ENCODE results near the gene LARP6. TPM values are rescaled to one million over a fixed set of nuclear protein-coding genes. Genes with fewer than 3 reads are reported as not detected.
"Not testable (repeated sequence)": the region's sequence is repeated elsewhere in the genome, so short reads cannot be mapped to it uniquely, and the experiment has no call there.

The LARP6 gene
- total and polyA plus RNA-seq, 2 donors from 2014 or later = 21.0 to 62.8 TPM

DNA sequence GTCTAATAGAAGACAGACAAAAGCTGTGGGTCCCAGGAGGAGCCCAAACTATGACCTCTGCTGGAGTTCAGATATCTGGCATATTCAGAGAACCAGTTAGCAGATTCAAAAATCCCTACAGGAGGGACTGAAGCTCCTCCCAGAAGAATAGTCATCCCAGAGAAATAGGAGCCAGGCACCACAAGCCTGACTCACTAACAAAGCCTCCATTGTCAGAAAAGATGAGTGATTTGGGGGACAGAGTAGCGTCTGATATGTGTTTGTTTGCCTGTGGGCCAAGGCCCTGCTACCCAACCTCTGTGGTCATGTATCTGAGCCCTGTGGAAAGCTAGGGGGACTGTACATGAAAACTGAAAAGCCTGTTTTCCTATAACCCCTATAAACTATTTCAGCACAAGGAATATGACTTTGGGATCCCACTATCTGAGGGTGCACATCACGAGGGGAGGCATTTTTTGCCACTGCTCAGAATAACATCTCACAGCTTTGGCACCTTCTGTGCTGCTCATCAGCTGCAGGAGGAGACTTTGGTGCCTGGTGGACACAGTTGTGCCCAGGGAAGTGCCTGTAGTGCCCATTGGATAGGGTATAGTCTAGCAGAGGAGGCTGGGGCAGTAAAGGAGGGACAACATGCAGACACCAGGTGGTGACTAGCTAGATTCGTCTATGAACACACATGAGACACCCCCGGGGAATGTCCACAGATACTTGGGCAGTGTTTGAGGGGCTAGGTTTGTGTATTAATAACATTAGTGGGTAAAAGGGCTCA is 9.7 kb upstream of the LARP6 start:
- intact Hi-C loops (cut with DNase I) = no loop called here
- FAIRE-seq = no peak
- Histone ChIP-seq H3K4me1 (ENCODE audit: control insufficient read depth in 2 of 3, insufficient read depth in 2 of 3, low read depth in 1 of 3, low read length in 3 of 3) (no peaks in the 10 kb centered on the region), H3K9me3 (ENCODE audit: control insufficient read depth in 2 of 3, insufficient read depth in 1 of 3, low read length in 3 of 3) (no peaks in the 10 kb centered on the region), H3K9ac (ENCODE audit: low read length in 3 of 3) (no peak overlapping the region), H3K4me3 (ENCODE audit: low read length in 3 of 3) (no peak overlapping the region), H3K36me3 (ENCODE audit: control insufficient read depth in 2 of 3, insufficient read depth in 3 of 3, low read length in 3 of 3) (no peaks in the 10 kb centered on the region), H3K27ac (ENCODE audit: low read depth in 2 of 2, low read length in 2 of 2) (no peak overlapping the region), H3K27me3 (ENCODE audit: control insufficient read depth, insufficient read depth, low read length) (no peaks in the 10 kb centered on the region)
- DNase-seq = no peak
- TF ChIP-seq, protein P1, sequence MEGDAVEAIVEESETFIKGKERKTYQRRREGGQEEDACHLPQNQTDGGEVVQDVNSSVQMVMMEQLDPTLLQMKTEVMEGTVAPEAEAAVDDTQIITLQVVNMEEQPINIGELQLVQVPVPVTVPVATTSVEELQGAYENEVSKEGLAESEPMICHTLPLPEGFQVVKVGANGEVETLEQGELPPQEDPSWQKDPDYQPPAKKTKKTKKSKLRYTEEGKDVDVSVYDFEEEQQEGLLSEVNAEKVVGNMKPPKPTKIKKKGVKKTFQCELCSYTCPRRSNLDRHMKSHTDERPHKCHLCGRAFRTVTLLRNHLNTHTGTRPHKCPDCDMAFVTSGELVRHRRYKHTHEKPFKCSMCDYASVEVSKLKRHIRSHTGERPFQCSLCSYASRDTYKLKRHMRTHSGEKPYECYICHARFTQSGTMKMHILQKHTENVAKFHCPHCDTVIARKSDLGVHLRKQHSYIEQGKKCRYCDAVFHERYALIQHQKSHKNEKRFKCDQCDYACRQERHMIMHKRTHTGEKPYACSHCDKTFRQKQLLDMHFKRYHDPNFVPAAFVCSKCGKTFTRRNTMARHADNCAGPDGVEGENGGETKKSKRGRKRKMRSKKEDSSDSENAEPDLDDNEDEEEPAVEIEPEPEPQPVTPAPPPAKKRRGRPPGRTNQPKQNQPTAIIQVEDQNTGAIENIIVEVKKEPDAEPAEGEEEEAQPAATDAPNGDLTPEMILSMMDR (IDR thresholded peaks at IDR 0.05; ENCODE audit: borderline replicate concordance, extremely low read depth, insufficient read depth) = no peak

GRCh38 chr15:70859998-70860397 is 6.0 kb upstream of the LARP6 start:
- intact Hi-C loops (cut with DNase I) = no loop called here
- Histone ChIP-seq H3K9ac (ENCODE audit: low read length in 3 of 3) (no peak overlapping the region), H3K4me3 (ENCODE audit: low read length in 3 of 3) (no peak overlapping the region), H3K27me3 (ENCODE audit: control insufficient read depth, insufficient read depth, low read length) (no peaks in the 10 kb centered on the region), H3K9me3 (ENCODE audit: control insufficient read depth in 2 of 3, insufficient read depth in 1 of 3, low read length in 3 of 3) (no peaks in the 10 kb centered on the region), H3K4me1 (ENCODE audit: control insufficient read depth in 2 of 3, insufficient read depth in 2 of 3, low read depth in 1 of 3, low read length in 3 of 3) (no peaks in the 10 kb centered on the region), H3K36me3 (ENCODE audit: control insufficient read depth in 2 of 3, insufficient read depth in 3 of 3, low read length in 3 of 3) (no peaks in the 10 kb centered on the region), H3K27ac (ENCODE audit: low read depth in 2 of 2, low read length in 2 of 2) (no peak overlapping the region)
- DNase-seq = no peak
- FAIRE-seq = no peak
- TF ChIP-seq, protein P1 (IDR thresholded peaks at IDR 0.05; ENCODE audit: borderline replicate concordance, extremely low read depth, insufficient read depth) = no peak

GRCh38 chr15:70859322-70859908 is 5.5 kb upstream of the LARP6 start:
- Histone ChIP-seq H3K4me3 (ENCODE audit: low read length in 3 of 3) (no peak overlapping the region), H3K27ac (ENCODE audit: low read depth in 2 of 2, low read length in 2 of 2) (no peak overlapping the region), H3K36me3 (ENCODE audit: control insufficient read depth in 2 of 3, insufficient read depth in 3 of 3, low read length in 3 of 3) (no peaks in the 10 kb centered on the region), H3K4me1 (ENCODE audit: control insufficient read depth in 2 of 3, insufficient read depth in 2 of 3, low read depth in 1 of 3, low read length in 3 of 3) (peaks cover 0 to 2% (median 0%) of the 10 kb centered on the region in 3 donors), H3K9me3 (ENCODE audit: control insufficient read depth in 2 of 3, insufficient read depth in 1 of 3, low read length in 3 of 3) (no peaks in the 10 kb centered on the region), H3K27me3 (ENCODE audit: control insufficient read depth, insufficient read depth, low read length) (no peaks in the 10 kb centered on the region), H3K9ac (ENCODE audit: low read length in 3 of 3) (no peak overlapping the region)
- no peak for FAIRE-seq
- intact Hi-C loops (cut with DNase I) = no loop called here
- no peak for DNase-seq
- TF ChIP-seq, protein P1 (IDR thresholded peaks at IDR 0.05; ENCODE audit: borderline replicate concordance, extremely low read depth, insufficient read depth) = no peak

DNA sequence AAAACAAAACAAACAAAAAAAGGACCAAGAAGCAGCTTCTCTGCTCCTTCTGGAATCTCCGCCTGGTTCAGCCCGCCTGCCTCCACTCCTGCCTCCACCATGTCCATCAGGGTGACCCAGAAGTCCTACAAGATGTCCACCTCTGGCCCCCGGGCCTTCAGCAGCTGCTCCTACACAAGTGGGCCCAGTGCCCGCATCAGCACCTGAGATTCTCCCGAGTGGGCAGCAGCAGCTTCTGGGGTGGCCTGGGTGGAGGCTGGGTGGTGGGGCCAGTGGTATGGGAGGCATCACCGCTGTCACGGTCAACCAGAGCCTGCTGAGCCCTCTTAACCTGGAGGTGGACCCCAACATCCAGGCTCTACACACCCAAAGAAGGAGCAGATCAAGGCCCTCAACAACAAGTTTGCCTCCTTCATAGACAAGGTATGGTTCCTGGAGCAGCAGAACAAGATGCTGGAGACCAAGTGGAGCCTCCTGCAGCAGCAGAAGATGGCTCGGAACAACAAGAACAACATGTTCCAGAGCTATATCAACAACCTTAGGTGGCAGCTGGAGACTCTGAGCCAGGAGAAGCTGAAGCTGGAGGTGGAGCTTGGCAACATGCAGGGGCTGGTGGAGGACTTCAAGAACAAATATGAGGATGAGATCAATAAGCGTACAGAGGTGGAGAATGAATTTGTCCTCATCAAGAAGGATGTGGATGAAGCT is 4.8 kb upstream of the LARP6 start:
- DNase-seq; H3K27ac ChIP-seq (ENCODE audit: low read depth in 2 of 2, low read length in 2 of 2); H3K4me1 ChIP-seq (ENCODE audit: control insufficient read depth in 2 of 3, insufficient read depth in 2 of 3, low read depth in 1 of 3, low read length in 3 of 3); intact Hi-C loops (cut with DNase I); FAIRE-seq; H3K9ac ChIP-seq (ENCODE audit: low read length in 3 of 3); H3K9me3 ChIP-seq (ENCODE audit: control insufficient read depth in 2 of 3, insufficient read depth in 1 of 3, low read length in 3 of 3); H3K27me3 ChIP-seq (ENCODE audit: control insufficient read depth, insufficient read depth, low read length); H3K4me3 ChIP-seq (ENCODE audit: low read length in 3 of 3); H3K36me3 ChIP-seq (ENCODE audit: control insufficient read depth in 2 of 3, insufficient read depth in 3 of 3, low read length in 3 of 3): not testable (repeated sequence)
